HepG2 (cell line): ENCODE data around the gene CYB5R3. TPM values are rescaled to one million over a fixed set of nuclear protein-coding genes. Genes with fewer than 3 reads are reported as not detected.
A peak's percentile ranks its signal among the peaks of the same experiment; 100 is the strongest.

Experiments used
- FOXJ3 ChIP-seq: sonication (generic); formaldehyde crosslinking; IDR thresholded peaks from 2 replicates; pipeline ENCODE4 v1.4.0; 2020; ENCODE audit warnings: missing genetic modification reagents, mild to moderate bottlenecking, borderline replicate concordance
- GFI1 ChIP-seq: sonication (generic); formaldehyde crosslinking; IDR thresholded peaks from 2 replicates; pipeline ENCODE4 v1.5.0; 2020; ENCODE audit warnings: missing genetic modification reagents, mild to moderate bottlenecking, borderline replicate concordance
- KDM1A ChIP-seq: IDR thresholded peaks from 2 replicates; pipeline ENCODE4 v1.6.1; 2016; ENCODE audit warnings: missing compliant biosample characterization
- NFATC3 ChIP-seq: sonication (generic); formaldehyde crosslinking; IDR thresholded peaks from 2 replicates; pipeline ENCODE4 v1.5.1; 2020; ENCODE audit warnings: mild to moderate bottlenecking, missing genetic modification reagents
- NR2F6 ChIP-seq, 2 experiments: IDR thresholded peaks; 2 replicates each; pipeline ENCODE4 v1.6.1; 2016; ENCODE audit warnings: antibody characterized with exemption in 1 of 2, mild to moderate bottlenecking in 1 of 2
- POLR2AphosphoS5 ChIP-seq: IDR thresholded peaks from 2 replicates; pipeline ENCODE4 v1.6.1; 2012; ENCODE audit warnings: low read depth, low read length
- SMAD1 ChIP-seq: sonication (generic); formaldehyde crosslinking; IDR thresholded peaks from 2 replicates; pipeline ENCODE4 v1.4.0; 2020; ENCODE audit warnings: missing genetic modification reagents, low read depth, mild to moderate bottlenecking, borderline replicate concordance
- TCF7 ChIP-seq: sonication (generic); IDR thresholded peaks from 2 replicates; pipeline ENCODE4 v1.6.1; 2016; ENCODE audit warnings: antibody characterized with exemption, low read depth
- TP53 ChIP-seq: sonication (generic); formaldehyde crosslinking; conservative IDR thresholded peaks from 2 replicates; pipeline ENCODE4 v1.4.0; 2020; ENCODE audit warnings: missing genetic modification reagents
- ZBTB7B ChIP-seq: sonication (generic); formaldehyde crosslinking; IDR thresholded peaks from 2 replicates; pipeline ENCODE4 v1.4.0; 2020; ENCODE audit warnings: missing genetic modification reagents
- ZKSCAN5 ChIP-seq: sonication (generic); formaldehyde crosslinking; IDR thresholded peaks from 2 replicates; pipeline ENCODE4 v1.5.1; 2020; ENCODE audit warnings: mild to moderate bottlenecking, missing genetic modification reagents
- ZNF225 ChIP-seq: sonication (generic); formaldehyde crosslinking; IDR thresholded peaks from 2 replicates; pipeline ENCODE4 v1.4.0; 2020; ENCODE audit warnings: mild to moderate bottlenecking, missing genetic modification reagents
- ZNF264 ChIP-seq: sonication (generic); formaldehyde crosslinking; IDR thresholded peaks from 2 replicates; pipeline ENCODE4 v1.4.0; 2020; ENCODE audit warnings: missing genetic modification reagents
- polyA plus RNA-seq, 8 experiments: library from polyadenylated mRNA; depleted of rRNA in 3 of 8; stranded (reverse) in 7 of 8; unstranded in 1 of 8; fragments of >200 nt; fragmentation: Illumina TruSeq in 4 of 8; extraction: Trizol in 4 of 8; gene quantifications; 2 replicates each; pipeline versions ENCODE4 v1.2.1 to v1.2.3, GENCODE V29; 2011 to 2016; ENCODE audit warnings: low read depth in 4 of 8, missing spikeins in 1 of 8, mixed read lengths in 1 of 8; ENCODE audit not compliant: insufficient read depth in 1 of 8
- total RNA-seq, 5 experiments: library from RNA; depleted of rRNA; stranded (reverse); fragments of >200 nt; fragmentation: Illumina TruSeq; extraction: Trizol; gene quantifications; 2 replicates each; pipeline ENCODE4 v1.2.3, GENCODE V29; 2016; ENCODE audit warnings: low read depth in 1 of 5
- TF ChIP-seq, protein P1 (sequence below): sonication (generic); formaldehyde crosslinking; IDR thresholded peaks from 2 replicates; pipeline ENCODE4 v1.9.0; 2022; ENCODE audit warnings: low read depth, missing genetic modification reagents
- TF ChIP-seq, protein P2 (sequence below): sonication (generic); formaldehyde crosslinking; IDR thresholded peaks from 2 replicates; pipeline ENCODE4 v1.5.0; 2020; ENCODE audit warnings: missing genetic modification reagents
- TF ChIP-seq, protein P3 (sequence below): IDR thresholded peaks from 2 replicates; pipeline ENCODE4 v1.6.1; 2016; ENCODE audit warnings: low read depth, missing genetic modification reagents, missing compliant biosample characterization
- TF ChIP-seq, protein P4 (sequence below): sonication (generic); formaldehyde crosslinking; IDR thresholded peaks from 2 replicates; pipeline ENCODE4 v1.4.0; 2020; ENCODE audit warnings: missing genetic modification reagents, mild to moderate bottlenecking, borderline replicate concordance

The CYB5R3 gene
- total and polyA plus RNA-seq, 2 of the 13 experiments (the other 11 are each of a cell fraction or from before 2014, with no cell fraction given): 32.4 to 305 TPM

DNA sequence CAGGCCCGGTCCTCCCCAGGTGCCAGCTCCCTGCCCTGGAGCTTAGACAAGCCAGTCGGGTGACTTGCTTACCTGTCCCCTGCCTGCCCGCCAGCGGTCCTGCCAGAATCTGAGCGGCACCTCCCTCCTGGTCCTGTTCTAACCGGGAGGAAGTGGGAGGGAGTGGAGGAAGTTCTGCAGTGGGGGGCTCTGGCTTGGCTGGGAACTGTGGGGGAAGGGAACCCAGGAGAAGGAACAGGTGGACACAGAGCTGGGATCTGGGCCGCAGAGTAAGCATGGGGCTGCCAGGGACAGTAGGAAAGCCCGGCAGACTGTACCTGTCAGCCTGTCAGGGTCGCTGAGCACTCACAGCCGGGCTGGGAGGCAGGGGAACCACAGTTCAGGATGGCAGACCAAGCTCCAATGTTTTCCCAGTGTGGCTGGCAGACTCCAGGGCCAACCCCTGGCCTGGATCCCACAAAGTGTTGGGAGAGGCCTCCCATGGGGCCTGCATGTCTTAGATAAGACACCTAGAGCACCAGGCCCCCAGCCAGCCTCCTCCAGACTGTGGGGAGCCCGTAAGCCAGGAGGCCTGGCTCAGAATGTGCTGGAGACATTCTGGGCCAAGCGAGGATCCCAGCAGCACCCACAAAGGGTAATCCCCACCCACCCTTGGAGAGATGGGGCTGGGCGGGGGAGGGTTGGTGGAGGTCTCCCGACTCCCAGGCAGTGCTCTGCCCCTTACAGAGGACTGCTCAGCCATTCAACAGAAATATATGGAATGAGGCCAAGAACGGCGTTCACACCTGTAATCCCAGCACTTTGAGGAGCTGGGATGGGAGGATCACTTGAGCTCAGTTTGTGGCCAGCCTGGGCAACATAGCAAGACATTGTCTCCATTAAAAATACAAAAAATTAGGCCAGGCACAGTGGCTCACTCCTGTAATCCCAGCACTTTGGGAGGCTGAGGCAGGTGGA, 2.3 kb downstream of the CYB5R3 start (continued):
- TF ChIP-seq ZBTB7B (CRISPR knock-in tag): 0 out of 2 replicates have a peak, but pooled peaks have one; percentile 2
- TF ChIP-seq, protein P1, sequence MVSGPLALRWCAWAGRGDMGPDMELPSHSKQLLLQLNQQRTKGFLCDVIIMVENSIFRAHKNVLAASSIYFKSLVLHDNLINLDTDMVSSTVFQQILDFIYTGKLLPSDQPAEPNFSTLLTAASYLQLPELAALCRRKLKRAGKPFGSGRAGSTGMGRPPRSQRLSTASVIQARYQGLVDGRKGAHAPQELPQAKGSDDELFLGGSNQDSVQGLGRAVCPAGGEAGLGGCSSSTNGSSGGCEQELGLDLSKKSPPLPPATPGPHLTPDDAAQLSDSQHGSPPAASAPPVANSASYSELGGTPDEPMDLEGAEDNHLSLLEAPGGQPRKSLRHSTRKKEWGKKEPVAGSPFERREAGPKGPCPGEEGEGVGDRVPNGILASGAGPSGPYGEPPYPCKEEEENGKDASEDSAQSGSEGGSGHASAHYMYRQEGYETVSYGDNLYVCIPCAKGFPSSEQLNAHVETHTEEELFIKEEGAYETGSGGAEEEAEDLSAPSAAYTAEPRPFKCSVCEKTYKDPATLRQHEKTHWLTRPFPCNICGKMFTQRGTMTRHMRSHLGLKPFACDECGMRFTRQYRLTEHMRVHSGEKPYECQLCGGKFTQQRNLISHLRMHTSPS (CRISPR knock-in tag): no peak
- no peak for TF ChIP-seq TP53 (CRISPR knock-in tag)
- no peak for TF ChIP-seq FOXJ3 (CRISPR knock-in tag)
- TF ChIP-seq, protein P2, sequence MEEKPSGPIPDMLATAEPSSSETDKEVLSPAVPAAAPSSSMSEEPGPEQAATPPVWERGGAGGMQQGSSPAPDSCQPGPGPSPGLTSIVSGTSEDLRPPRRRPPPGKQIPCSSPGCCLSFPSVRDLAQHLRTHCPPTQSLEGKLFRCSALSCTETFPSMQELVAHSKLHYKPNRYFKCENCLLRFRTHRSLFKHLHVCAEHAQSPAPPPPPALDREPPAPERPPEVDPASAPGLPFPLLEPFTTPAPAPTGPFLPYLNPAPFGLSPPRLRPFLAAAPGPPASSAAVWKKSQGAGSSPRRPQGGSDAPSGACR (CRISPR knock-in tag): no peak
- no peak for TF ChIP-seq KDM1A (CRISPR knock-in tag)
- TF ChIP-seq, protein P3, sequence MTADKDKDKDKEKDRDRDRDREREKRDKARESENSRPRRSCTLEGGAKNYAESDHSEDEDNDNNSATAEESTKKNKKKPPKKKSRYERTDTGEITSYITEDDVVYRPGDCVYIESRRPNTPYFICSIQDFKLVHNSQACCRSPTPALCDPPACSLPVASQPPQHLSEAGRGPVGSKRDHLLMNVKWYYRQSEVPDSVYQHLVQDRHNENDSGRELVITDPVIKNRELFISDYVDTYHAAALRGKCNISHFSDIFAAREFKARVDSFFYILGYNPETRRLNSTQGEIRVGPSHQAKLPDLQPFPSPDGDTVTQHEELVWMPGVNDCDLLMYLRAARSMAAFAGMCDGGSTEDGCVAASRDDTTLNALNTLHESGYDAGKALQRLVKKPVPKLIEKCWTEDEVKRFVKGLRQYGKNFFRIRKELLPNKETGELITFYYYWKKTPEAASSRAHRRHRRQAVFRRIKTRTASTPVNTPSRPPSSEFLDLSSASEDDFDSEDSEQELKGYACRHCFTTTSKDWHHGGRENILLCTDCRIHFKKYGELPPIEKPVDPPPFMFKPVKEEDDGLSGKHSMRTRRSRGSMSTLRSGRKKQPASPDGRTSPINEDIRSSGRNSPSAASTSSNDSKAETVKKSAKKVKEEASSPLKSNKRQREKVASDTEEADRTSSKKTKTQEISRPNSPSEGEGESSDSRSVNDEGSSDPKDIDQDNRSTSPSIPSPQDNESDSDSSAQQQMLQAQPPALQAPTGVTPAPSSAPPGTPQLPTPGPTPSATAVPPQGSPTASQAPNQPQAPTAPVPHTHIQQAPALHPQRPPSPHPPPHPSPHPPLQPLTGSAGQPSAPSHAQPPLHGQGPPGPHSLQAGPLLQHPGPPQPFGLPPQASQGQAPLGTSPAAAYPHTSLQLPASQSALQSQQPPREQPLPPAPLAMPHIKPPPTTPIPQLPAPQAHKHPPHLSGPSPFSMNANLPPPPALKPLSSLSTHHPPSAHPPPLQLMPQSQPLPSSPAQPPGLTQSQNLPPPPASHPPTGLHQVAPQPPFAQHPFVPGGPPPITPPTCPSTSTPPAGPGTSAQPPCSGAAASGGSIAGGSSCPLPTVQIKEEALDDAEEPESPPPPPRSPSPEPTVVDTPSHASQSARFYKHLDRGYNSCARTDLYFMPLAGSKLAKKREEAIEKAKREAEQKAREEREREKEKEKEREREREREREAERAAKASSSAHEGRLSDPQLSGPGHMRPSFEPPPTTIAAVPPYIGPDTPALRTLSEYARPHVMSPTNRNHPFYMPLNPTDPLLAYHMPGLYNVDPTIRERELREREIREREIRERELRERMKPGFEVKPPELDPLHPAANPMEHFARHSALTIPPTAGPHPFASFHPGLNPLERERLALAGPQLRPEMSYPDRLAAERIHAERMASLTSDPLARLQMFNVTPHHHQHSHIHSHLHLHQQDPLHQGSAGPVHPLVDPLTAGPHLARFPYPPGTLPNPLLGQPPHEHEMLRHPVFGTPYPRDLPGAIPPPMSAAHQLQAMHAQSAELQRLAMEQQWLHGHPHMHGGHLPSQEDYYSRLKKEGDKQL (CRISPR knock-in tag): no peak
- TF ChIP-seq POLR2AphosphoS5: peak; percentile 5; the same call in 1 of the 2 replicates
- TF ChIP-seq, protein P4, sequence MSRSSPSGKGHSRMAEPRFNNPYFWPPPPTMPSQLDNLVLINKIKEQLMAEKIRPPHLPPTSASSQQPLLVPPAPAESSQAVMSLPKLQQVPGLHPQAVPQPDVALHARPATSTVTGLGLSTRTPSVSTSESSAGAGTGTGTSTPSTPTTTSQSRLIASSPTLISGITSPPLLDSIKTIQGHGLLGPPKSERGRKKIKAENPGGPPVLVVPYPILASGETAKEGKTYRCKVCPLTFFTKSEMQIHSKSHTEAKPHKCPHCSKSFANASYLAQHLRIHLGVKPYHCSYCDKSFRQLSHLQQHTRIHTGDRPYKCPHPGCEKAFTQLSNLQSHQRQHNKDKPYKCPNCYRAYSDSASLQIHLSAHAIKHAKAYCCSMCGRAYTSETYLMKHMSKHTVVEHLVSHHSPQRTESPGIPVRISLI (CRISPR knock-in tag): no peak
- TF ChIP-seq GFI1 (CRISPR knock-in tag): no peak
- no peak for TF ChIP-seq NR2F6 (IDR thresholded peaks at IDR 0.05)
- TF ChIP-seq NR2F6 (CRISPR knock-in tag; IDR thresholded peaks at IDR 0.05): no peak
- no peak for TF ChIP-seq SMAD1 (CRISPR knock-in tag)
- TF ChIP-seq ZNF264 (CRISPR knock-in tag): no peak
- no peak for TF ChIP-seq ZNF225
- TF ChIP-seq NFATC3 (CRISPR knock-in tag): no peak
- TF ChIP-seq ZKSCAN5 (CRISPR knock-in tag): no peak
- TF ChIP-seq TCF7: no peak
